Esophagus muscularis mucosa (tissue), 4 donors: ENCODE results near the gene XRN1. TPM values are rescaled to one million over a fixed set of nuclear protein-coding genes. Genes with fewer than 3 reads are reported as not detected.

Source experiments
- DNase-seq: peaks from one replicate; pipeline ENCODE4 v3.0.0-alpha.2; 2017; ENCODE audit errors: extremely low spot score
- H3K27ac ChIP-seq, 4 donors: fragments of 200-600 bp; sonication (generic); replicated peaks in 1 of 4; 1 replicate in 3 of 4; 2 replicates in 1 of 4; pipeline ENCODE4 v1.5.1; 2016 to 2019; ENCODE audit warnings: mild to moderate bottlenecking in 1 of 4
- H3K27me3 ChIP-seq, 4 donors: fragments of 200-600 bp; sonication (generic); one replicate each; pipeline versions ENCODE4 v1.5.1 to v1.6.0; 2016 to 2019
- H3K36me3 ChIP-seq, 4 donors: fragments of 200-600 bp; sonication (generic); one replicate each; pipeline ENCODE4 v1.5.1; 2016 to 2019
- H3K4me1 ChIP-seq, 4 donors: fragments of 200-600 bp; sonication (generic); one replicate each; pipeline ENCODE4 v1.5.1; 2016 to 2019
- H3K4me3 ChIP-seq, 4 donors: fragments of 200-600 bp; sonication (generic); 1 replicate in 2 of 4; 2 replicates in 2 of 4; pipeline ENCODE4 v1.5.1; 2016 to 2019; ENCODE audit warnings: mild to moderate bottlenecking in 4 of 4, moderate library complexity in 1 of 4
- H3K9me3 ChIP-seq, 4 donors: fragments of 200-600 bp; sonication (generic); 1 replicate in 3 of 4; 2 replicates in 1 of 4; pipeline ENCODE4 v1.5.1; 2016 to 2019
- CTCF ChIP-seq, 3 experiments: fragments of 200-600 bp in 2 of 3; fragments of 450-650 bp in 1 of 3; sonication (generic) in 2 of 3; IDR thresholded peaks; one replicate each; pipeline ENCODE4 v1.5.1; 2017 to 2019; ENCODE audit warnings: antibody characterized with exemption in 3 of 3, mild to moderate bottlenecking in 2 of 3, moderate library complexity in 1 of 3
- EP300 ChIP-seq: sonication (generic); formaldehyde crosslinking; IDR thresholded peaks from one replicate; pipeline ENCODE4 v1.6.1; 2017; ENCODE audit warnings: antibody characterized with exemption
- POLR2A ChIP-seq: fragments of 450-650 bp; IDR thresholded peaks from one replicate; pipeline ENCODE4 v1.6.1; 2017; ENCODE audit warnings: antibody characterized with exemption, moderate library complexity, mild to moderate bottlenecking, low read depth
- POLR2AphosphoS5 ChIP-seq, 2 donors: sonication (generic); formaldehyde crosslinking; IDR thresholded peaks; one replicate each; pipeline ENCODE4 v1.6.1; 2017; ENCODE audit warnings: antibody characterized with exemption in 2 of 2
- WGBS: methylation state at CpG from one replicate; pipeline ENCODE4 v1.1.5; 2018; 5-methylcytosine and 5-hydroxymethylcytosine counted together
- intact Hi-C: fragments of 100-400 bp; cut with DNase I; formaldehyde crosslinking; loops from one replicate; pipeline ENCODE4 v1.15.1; 2023
- total RNA-seq, 4 donors: library from RNA; depleted of rRNA; stranded (reverse); fragments of >200 nt; gene quantifications; one replicate each; pipeline versions ENCODE4 v1.1.0 to v1.2.1, GENCODE V29; 2016

The XRN1 gene
- total RNA-seq, 4 donors from 2014 or later = 31.4 to 40.7 (median 34.9) TPM

GRCh38 chr3:142298626-142299025 lies 149.2 kb downstream of the XRN1 start:
- Histone ChIP-seq H3K27me3 (no peaks in the 10 kb centered on the region), H3K4me1 (no peaks in the 10 kb centered on the region), H3K9me3 (peaks cover 0 to 4% (median 0%) of the 10 kb centered on the region in 4 donors), H3K36me3 (no peaks in the 10 kb centered on the region), H3K4me3 (no peak overlapping the region), H3K27ac (no peak overlapping the region)
- DNase-seq = no peak
- TF ChIP-seq POLR2A (no peak), EP300 (no peak), POLR2AphosphoS5 (IDR thresholded peaks at IDR 0.05) (no peak), CTCF (IDR thresholded peaks at IDR 0.05) (no peak)
- intact Hi-C loops = no loop called here
- WGBS = 91% methylated on average over 2 of the region's 2 CpGs

GRCh38 chr3:142296507-142296906 lies 151.3 kb downstream of the XRN1 start:
- Histone ChIP-seq H3K36me3 (no peaks in the 10 kb centered on the region), H3K27me3 (no peaks in the 10 kb centered on the region), H3K27ac (no peak overlapping the region), H3K4me3 (no peak overlapping the region), H3K4me1 (no peaks in the 10 kb centered on the region), H3K9me3 (no peaks in the 10 kb centered on the region)
- intact Hi-C loops = no loop called here
- 100% methylated on average over 1 of the region's 1 CpG for WGBS
- TF ChIP-seq EP300 = no peak
- no peak for TF ChIP-seq POLR2AphosphoS5 (IDR thresholded peaks at IDR 0.05)
- no peak for TF ChIP-seq CTCF (IDR thresholded peaks at IDR 0.05)
- no peak for TF ChIP-seq POLR2A
- no peak for DNase-seq

GRCh38 chr3:142287866-142288638 lies 159.8 kb downstream of the XRN1 start:
- Histone ChIP-seq H3K9me3 (peaks cover 0 to 5% (median 0%) of the 10 kb centered on the region in 4 donors), H3K27ac (no peak overlapping the region), H3K36me3 (no peaks in the 10 kb centered on the region), H3K27me3 (no peaks in the 10 kb centered on the region), H3K4me3 (no peak overlapping the region), H3K4me1 (peaks cover 0 to 17% (median 12%) of the 10 kb centered on the region in 4 donors)
- WGBS = 80% methylated on average over 5 of the region's 5 CpGs
- no peak for TF ChIP-seq EP300
- no peak for TF ChIP-seq POLR2AphosphoS5 (IDR thresholded peaks at IDR 0.05)
- no peak for TF ChIP-seq POLR2A
- no peak for TF ChIP-seq CTCF (IDR thresholded peaks at IDR 0.05)
- DNase-seq = no peak
- intact Hi-C loops = no loop called here

GRCh38 chr3:142285083-142285517 lies 162.7 kb downstream of the XRN1 start:
- Histone ChIP-seq H3K4me3 (no peak overlapping the region), H3K36me3 (no peaks in the 10 kb centered on the region), H3K27ac (no peak overlapping the region), H3K9me3 (peaks cover 0 to 5% (median 0%) of the 10 kb centered on the region in 4 donors), H3K4me1 (peaks cover 0 to 19% (median 12%) of the 10 kb centered on the region in 4 donors), H3K27me3 (no peaks in the 10 kb centered on the region)
- TF ChIP-seq POLR2A = no peak
- no peak for TF ChIP-seq EP300
- no peak for TF ChIP-seq POLR2AphosphoS5 (IDR thresholded peaks at IDR 0.05)
- no peak for TF ChIP-seq CTCF (IDR thresholded peaks at IDR 0.05)
- DNase-seq = no peak
- intact Hi-C loops = no loop called here
- WGBS = 79% methylated on average over 2 of the region's 2 CpGs
